OCI-LY3 (cell line): ENCODE data around the gene PGF.

Experiments
- H2AFZ ChIP-seq: fragments of 200-600, 300-600 bp; shearing (Covaris generic); 2 replicates; pipeline ENCODE4 v1.6.0; 2014; ENCODE audit warnings: antibody characterized with exemption, low read depth, low read length
- H3K27ac ChIP-seq: fragments of 200-600, 300-600 bp; sonication (generic); 2 replicates; pipeline ENCODE4 v1.5.1; 2014; ENCODE audit warnings: mild to moderate bottlenecking, low read length, moderate library complexity, mixed read lengths
- H3K27me3 ChIP-seq: fragments of 200-600, 300-600 bp; sonication (generic); 2 replicates; pipeline ENCODE4 v1.6.1; 2014; ENCODE audit warnings: low read depth, low read length, mixed read lengths
- H3K36me3 ChIP-seq: fragments of 200-600, 300-600 bp; sonication (generic); replicated peaks from 2 replicates; pipeline ENCODE3; 2014; ENCODE audit warnings: low read depth, low read length, mixed read lengths
- H3K4me1 ChIP-seq: fragments of 300-600, 200-600 bp; sonication (generic); 2 replicates; pipeline ENCODE4 v1.6.1; 2014; ENCODE audit warnings: low read length, mixed read lengths
- H3K4me2 ChIP-seq: fragments of 200-600, 300-600 bp; sonication (generic); 2 replicates; pipeline ENCODE4 v1.6.1; 2014; ENCODE audit warnings: low read length, mixed read lengths
- H3K4me3 ChIP-seq: fragments of 300-600, 200-600 bp; sonication (generic); 2 replicates; pipeline ENCODE4 v1.5.1; 2014; ENCODE audit warnings: antibody characterized with exemption, mild to moderate bottlenecking, low read length, moderate library complexity
- H3K79me2 ChIP-seq: fragments of 300-600, 200-600 bp; shearing (Covaris generic); 2 replicates; pipeline ENCODE4 v1.6.1; 2014; ENCODE audit warnings: mild to moderate bottlenecking, low read length, mixed read lengths
- H3K9ac ChIP-seq: fragments of 300-600, 200-600 bp; shearing (Covaris generic); 2 replicates; pipeline ENCODE4 v1.6.0; 2014; ENCODE audit warnings: mild to moderate bottlenecking, low read length, moderate library complexity
- H3K9me3 ChIP-seq: fragments of 200-600, 300-600 bp; shearing (Covaris generic); 2 replicates; pipeline ENCODE4 v1.6.1; 2014; ENCODE audit warnings: low read length, mixed read lengths; ENCODE audit not compliant: insufficient read depth
- H4K20me1 ChIP-seq: fragments of 200-600, 300-600 bp; sonication (generic); 2 replicates; pipeline ENCODE4 v1.6.1; 2016; ENCODE audit warnings: low read length, mixed read lengths; ENCODE audit not compliant: insufficient read depth
- EZH2phosphoT487 ChIP-seq: fragments of 200-600 bp; shearing (Covaris generic); IDR thresholded peaks from 2 replicates; pipeline ENCODE4 v1.6.1; 2018; ENCODE audit warnings: antibody characterized with exemption, mixed run types, low read depth
- TF ChIP-seq, protein P1 (sequence below): fragments of 200-600, 300-600 bp; sonication (generic); IDR thresholded peaks from 2 replicates; pipeline ENCODE4 v1.5.1; 2014; ENCODE audit warnings: antibody characterized with exemption, low read length, low read depth

The PGF gene

GRCh38 chr14:74968811-74969210, 13.4 kb upstream of the PGF start:
- Histone ChIP-seq H4K20me1 (no peaks in the 10 kb centered on the region), H3K36me3 (no peaks in the 10 kb centered on the region), H3K27me3 (no peaks in the 10 kb centered on the region), H3K79me2 (no peaks in the 10 kb centered on the region), H3K4me3 (no peak overlapping the region), H3K9ac (no peak overlapping the region), H3K4me2 (no peak overlapping the region), H3K27ac (no peak overlapping the region), H3K9me3 (no peaks in the 10 kb centered on the region), H2AFZ (no peak overlapping the region), H3K4me1 (peaks cover 4% of the 10 kb centered on the region)
- TF ChIP-seq, protein P1, sequence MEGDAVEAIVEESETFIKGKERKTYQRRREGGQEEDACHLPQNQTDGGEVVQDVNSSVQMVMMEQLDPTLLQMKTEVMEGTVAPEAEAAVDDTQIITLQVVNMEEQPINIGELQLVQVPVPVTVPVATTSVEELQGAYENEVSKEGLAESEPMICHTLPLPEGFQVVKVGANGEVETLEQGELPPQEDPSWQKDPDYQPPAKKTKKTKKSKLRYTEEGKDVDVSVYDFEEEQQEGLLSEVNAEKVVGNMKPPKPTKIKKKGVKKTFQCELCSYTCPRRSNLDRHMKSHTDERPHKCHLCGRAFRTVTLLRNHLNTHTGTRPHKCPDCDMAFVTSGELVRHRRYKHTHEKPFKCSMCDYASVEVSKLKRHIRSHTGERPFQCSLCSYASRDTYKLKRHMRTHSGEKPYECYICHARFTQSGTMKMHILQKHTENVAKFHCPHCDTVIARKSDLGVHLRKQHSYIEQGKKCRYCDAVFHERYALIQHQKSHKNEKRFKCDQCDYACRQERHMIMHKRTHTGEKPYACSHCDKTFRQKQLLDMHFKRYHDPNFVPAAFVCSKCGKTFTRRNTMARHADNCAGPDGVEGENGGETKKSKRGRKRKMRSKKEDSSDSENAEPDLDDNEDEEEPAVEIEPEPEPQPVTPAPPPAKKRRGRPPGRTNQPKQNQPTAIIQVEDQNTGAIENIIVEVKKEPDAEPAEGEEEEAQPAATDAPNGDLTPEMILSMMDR: no peak
- TF ChIP-seq EZH2phosphoT487: no peak

DNA sequence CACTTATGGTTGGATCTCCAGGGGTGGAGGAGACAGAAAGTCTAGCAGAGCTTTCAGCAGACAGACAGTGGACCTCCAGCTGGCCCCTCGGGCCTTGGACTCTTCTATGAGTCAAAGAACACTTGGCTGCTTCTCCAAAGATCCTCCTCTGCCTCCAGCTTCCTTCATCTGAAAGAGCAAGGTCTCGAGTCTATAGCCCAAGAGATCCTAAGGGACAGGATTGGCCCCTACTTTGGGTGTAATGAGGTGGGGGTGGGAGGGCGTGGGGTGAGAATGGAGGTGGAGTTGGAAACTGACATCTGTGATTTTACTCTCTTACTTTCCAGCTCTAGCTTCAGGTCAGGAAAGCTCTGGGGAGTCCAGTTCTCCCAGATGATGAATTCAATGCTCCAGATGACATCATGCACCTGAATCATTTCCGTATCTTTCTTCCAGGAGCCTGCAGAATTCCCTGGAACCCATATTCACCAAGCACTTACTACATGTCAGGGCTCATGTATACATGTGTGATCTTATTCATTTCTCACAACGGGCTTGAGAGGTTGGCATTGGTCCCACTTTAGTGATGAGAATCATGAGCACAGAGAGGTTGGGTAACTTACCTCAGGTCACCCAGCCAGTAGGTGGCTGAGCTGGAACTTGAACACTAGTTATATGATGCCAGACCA, 10.2 kb upstream of the PGF start:
- no peaks in the 10 kb centered on the region for H3K27me3 ChIP-seq
- H3K4me3 ChIP-seq: no peak overlapping the region
- no peak overlapping the region for H3K9ac ChIP-seq
- no peak overlapping the region for H3K4me2 ChIP-seq
- no peaks in the 10 kb centered on the region for H3K79me2 ChIP-seq
- TF ChIP-seq EZH2phosphoT487: no peak
- TF ChIP-seq, protein P1: no peak
- no peak overlapping the region for H2AFZ ChIP-seq
- H3K4me1 ChIP-seq: peaks cover 30% of the 10 kb centered on the region
- H4K20me1 ChIP-seq: no peaks in the 10 kb centered on the region
- no peaks in the 10 kb centered on the region for H3K9me3 ChIP-seq
- H3K36me3 ChIP-seq: no peaks in the 10 kb centered on the region
- H3K27ac ChIP-seq: no peak overlapping the region

DNA sequence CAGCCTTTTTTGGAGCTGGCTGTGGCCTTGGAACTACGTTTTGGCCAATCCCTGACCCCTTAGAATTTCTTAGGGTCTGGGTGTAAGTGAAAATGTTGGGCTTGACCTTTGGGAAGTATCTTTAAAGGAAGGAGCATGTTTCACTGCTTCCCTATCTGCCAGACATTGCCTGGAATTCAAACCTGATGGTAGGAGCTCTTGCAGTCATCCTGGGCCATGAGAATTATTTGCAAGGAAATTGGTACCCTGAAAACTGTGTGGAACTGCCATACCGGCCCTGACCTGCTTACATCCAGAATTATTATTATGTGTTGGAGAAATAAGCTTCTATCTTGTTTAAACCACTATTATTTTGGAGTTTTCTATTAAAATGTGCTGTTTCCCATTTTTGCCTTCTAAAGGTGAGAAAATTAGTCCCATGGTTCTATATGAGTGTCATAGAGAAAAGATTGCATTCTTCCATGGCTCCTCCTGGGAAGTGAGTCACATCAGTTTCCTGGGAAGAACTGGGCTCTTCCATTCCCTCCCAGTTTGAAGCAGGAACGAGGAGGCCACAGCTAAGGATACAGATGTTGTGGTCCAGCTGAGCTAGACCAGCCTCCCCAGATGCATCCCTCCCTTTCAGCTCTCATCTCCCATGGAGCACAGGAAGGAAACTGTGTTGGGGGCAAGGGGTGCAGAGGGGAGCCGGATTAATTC, 9.5 kb upstream of the PGF start:
- H3K4me2 ChIP-seq: no peak overlapping the region
- H4K20me1 ChIP-seq: no peaks in the 10 kb centered on the region

GRCh38 chr14:74963705-74964271, 8.4 kb upstream of the PGF start:
- H3K4me1 ChIP-seq: peaks cover 33% of the 10 kb centered on the region
- peak overlapping the region; percentile 8 for H3K27ac ChIP-seq
- no peaks in the 10 kb centered on the region for H3K27me3 ChIP-seq
- H3K79me2 ChIP-seq: no peaks in the 10 kb centered on the region
- no peaks in the 10 kb centered on the region for H4K20me1 ChIP-seq
- no peak for TF ChIP-seq EZH2phosphoT487
- TF ChIP-seq, protein P1: no peak
- peak overlapping the region; percentile 69; the same call in 1 of the 2 replicates for H3K9ac ChIP-seq
- H3K36me3 ChIP-seq: no peaks in the 10 kb centered on the region
- peak overlapping the region; percentile 72 for H2AFZ ChIP-seq
- H3K4me2 ChIP-seq: peak overlapping the region; percentile 87
- no peaks in the 10 kb centered on the region for H3K9me3 ChIP-seq
- H3K4me3 ChIP-seq: peak overlapping the region; percentile 73

More for the DNA sequence above, 9.5 kb upstream of the PGF start:
- Histone ChIP-seq H3K4me3 (no peak overlapping the region), H3K27me3 (no peaks in the 10 kb centered on the region), H3K9me3 (no peaks in the 10 kb centered on the region), H3K9ac (no peak overlapping the region), H3K79me2 (no peaks in the 10 kb centered on the region), H3K4me1 (peaks cover 30% of the 10 kb centered on the region), H3K27ac (no peak overlapping the region), H3K36me3 (no peaks in the 10 kb centered on the region), H2AFZ (no peak overlapping the region)
- TF ChIP-seq, protein P1: no peak
- TF ChIP-seq EZH2phosphoT487: no peak
